ENCODE measurements around the gene ZNF280C. TPM values are rescaled to one million over a fixed set of nuclear protein-coding genes. Genes with fewer than 3 reads are reported as not detected.
"Not testable (repeated sequence)": the region's sequence is repeated elsewhere in the genome, so short reads cannot be mapped to it uniquely, and the experiment has no call there.

ZNF280C gene
- total RNA-seq, 1 donor from 2014 or later, result 1.5 TPM

- DNase-seq (ENCODE audit: missing footprints) (no peak), ATAC-seq (no peak)
- intact Hi-C loops (cut with DNase I), result no loop called here
Measured at GRCh38 chrX:130263016-130263415, 5.7 kb downstream of the ZNF280C start.

- DNase-seq (ENCODE audit: missing footprints) (no peak), ATAC-seq (no peak)
- intact Hi-C loops (cut with DNase I), result no loop called here
Measured at GRCh38 chrX:130262231-130262630, 6.5 kb downstream of the ZNF280C start.

- no peak for ATAC-seq
- intact Hi-C loops (cut with DNase I), result no loop called here
- no peak for DNase-seq (ENCODE audit: missing footprints)
Measured at GRCh38 chrX:130261296-130261893, 7.3 kb downstream of the ZNF280C start.

GRCh38 chrX:130260316-130260715 is 8.4 kb downstream of the ZNF280C start:
- no peak for ATAC-seq
- intact Hi-C loops (cut with DNase I), result no loop called here
- no peak for DNase-seq (ENCODE audit: missing footprints)

- ATAC-seq (no peak), DNase-seq (ENCODE audit: missing footprints) (no peak)
- intact Hi-C loops (cut with DNase I), result no loop called here
Measured at GRCh38 chrX:130253916-130254315, 14.8 kb downstream of the ZNF280C start.

- ATAC-seq, result no peak
- intact Hi-C loops (cut with DNase I), result no loop called here
- no peak for DNase-seq (ENCODE audit: missing footprints)
Measured at GRCh38 chrX:130251671-130252070, 17.0 kb downstream of the ZNF280C start.

- intact Hi-C loops (cut with DNase I), result no loop called here
- no peak for DNase-seq (ENCODE audit: missing footprints)
- no peak for ATAC-seq
Measured at GRCh38 chrX:130247996-130248395, 20.7 kb downstream of the ZNF280C start.

GRCh38 chrX:130246084-130246483 is 22.6 kb downstream of the ZNF280C start:
- intact Hi-C loops (cut with DNase I), result no loop called here
- ATAC-seq, result no peak
- DNase-seq (ENCODE audit: missing footprints), result no peak

- intact Hi-C loops (cut with DNase I), result no loop called here
- DNase-seq (ENCODE audit: missing footprints) (no peak), ATAC-seq (no peak)
Measured at GRCh38 chrX:130245441-130245840, 23.3 kb downstream of the ZNF280C start.

- DNase-seq (ENCODE audit: missing footprints); ATAC-seq; intact Hi-C loops (cut with DNase I): not testable (repeated sequence)
Measured at GRCh38 chrX:130231184-130231583, 37.5 kb downstream of the ZNF280C start.

GRCh38 chrX:130228871-130229270 is 39.8 kb downstream of the ZNF280C start:
- no peak for ATAC-seq
- DNase-seq (ENCODE audit: missing footprints), result no peak
- intact Hi-C loops (cut with DNase I), result no loop called here

GRCh38 chrX:130224810-130225209 is 43.9 kb downstream of the ZNF280C start:
- DNase-seq (ENCODE audit: missing footprints), result no peak
- no peak for ATAC-seq
- intact Hi-C loops (cut with DNase I), result no loop called here

GRCh38 chrX:130216320-130216719 is 52.4 kb downstream of the ZNF280C start:
- no peak for DNase-seq (ENCODE audit: missing footprints)
- ATAC-seq, result no peak
- intact Hi-C loops (cut with DNase I), result no loop called here

- intact Hi-C loops (cut with DNase I), result no loop called here
- ATAC-seq (no peak), DNase-seq (ENCODE audit: missing footprints) (no peak)
Measured at GRCh38 chrX:130213376-130213775, 55.3 kb downstream of the ZNF280C start.

- intact Hi-C loops (cut with DNase I), result no loop called here
- ATAC-seq (no peak), DNase-seq (ENCODE audit: missing footprints) (no peak)
Measured at GRCh38 chrX:130212371-130212770, 56.3 kb downstream of the ZNF280C start.

GRCh38 chrX:130211415-130212186 is 57.1 kb downstream of the ZNF280C start:
- ATAC-seq, result no peak
- intact Hi-C loops (cut with DNase I), result no loop called here
- DNase-seq (ENCODE audit: missing footprints), result no peak

- ATAC-seq, result no peak
- no peak for DNase-seq (ENCODE audit: missing footprints)
- intact Hi-C loops (cut with DNase I), result no loop called here
Measured at GRCh38 chrX:130204647-130205046, 64.1 kb downstream of the ZNF280C start.

GRCh38 chrX:130197464-130197863 is 71.2 kb downstream of the ZNF280C start:
- intact Hi-C loops (cut with DNase I), result loop anchor here (10.0 kb wide), 1 partner anchor 593 kb away; no protein-coding TSS in a partner anchor
- DNase-seq (ENCODE audit: missing footprints), result no peak
- no peak for ATAC-seq

GRCh38 chrX:130196466-130196865 is 72.2 kb downstream of the ZNF280C start:
- intact Hi-C loops (cut with DNase I), result loop anchor here (10.0 kb wide), 1 partner anchor 592 kb away; no protein-coding TSS in a partner anchor
- ATAC-seq (no peak), DNase-seq (ENCODE audit: missing footprints) (no peak)

GRCh38 chrX:130190801-130191200 is 77.9 kb downstream of the ZNF280C start:
- intact Hi-C loops (cut with DNase I), result loop anchor here (10.0 kb wide), 1 partner anchor 586 kb away; no protein-coding TSS in a partner anchor
- ATAC-seq, result no peak
- DNase-seq (ENCODE audit: missing footprints), result no peak
